Measurements from ENCODE around the gene C12orf75.

The C12orf75 gene

GRCh38 chr12:105330283-105330930 is at the start of gene C12orf75:
Gene C12orf75, plus strand, starts transcription at chr12:105330691. Its CDS starts 201 bp downstream, at chr12:105330892.
- TF ChIP-seq CTCF (conservative IDR thresholded peaks at IDR 0.05; ENCODE audit: low read depth, low read length): no peak
- DNase-seq (ENCODE audit: low read depth): peak; percentile 69
- peak within 1 kb of the TSS; percentile 74 for H3K4me3 ChIP-seq (ENCODE audit: low read depth, low read length)

GRCh38 chr12:105280966-105281693 is 49.4 kb upstream of the C12orf75 start:
- no peak overlapping the region for H3K4me3 ChIP-seq (ENCODE audit: low read depth, low read length)
- DNase-seq (ENCODE audit: low read depth): no peak
- TF ChIP-seq CTCF (conservative IDR thresholded peaks at IDR 0.05; ENCODE audit: low read depth, low read length): no peak

GRCh38 chr12:105281694-105282049 is 48.8 kb upstream of the C12orf75 start:
- TF ChIP-seq CTCF (conservative IDR thresholded peaks at IDR 0.05; ENCODE audit: low read depth, low read length): peak; percentile 4

GRCh38 chr12:105285378-105285777 is 45.1 kb upstream of the C12orf75 start:
- no peak for TF ChIP-seq CTCF (conservative IDR thresholded peaks at IDR 0.05; ENCODE audit: low read depth, low read length)
- H3K4me3 ChIP-seq (ENCODE audit: low read depth, low read length): no peak overlapping the region
- DNase-seq (ENCODE audit: low read depth): no peak

More at GRCh38 chr12:105281694-105282049, 48.8 kb upstream of the C12orf75 start:
- DNase-seq (ENCODE audit: low read depth): no peak
- H3K4me3 ChIP-seq (ENCODE audit: low read depth, low read length): no peak overlapping the region

- TF ChIP-seq CTCF (conservative IDR thresholded peaks at IDR 0.05; ENCODE audit: low read depth, low read length): no peak
- H3K4me3 ChIP-seq (ENCODE audit: low read depth, low read length): no peak overlapping the region
- DNase-seq (ENCODE audit: low read depth): no peak
Measured at GRCh38 chr12:105287408-105287807, 43.1 kb upstream of the C12orf75 start.

GRCh38 chr12:105288311-105288996 is 42.0 kb upstream of the C12orf75 start:
- no peak for DNase-seq (ENCODE audit: low read depth)
- TF ChIP-seq CTCF (conservative IDR thresholded peaks at IDR 0.05; ENCODE audit: low read depth, low read length): peak; percentile 6
- no peak overlapping the region for H3K4me3 ChIP-seq (ENCODE audit: low read depth, low read length)

Measured in choroid plexus epithelial cell (primary cell).